ENCODE results near the gene PCSK1N. TPM values are rescaled to one million over a fixed set of nuclear protein-coding genes. Genes with fewer than 3 reads are reported as not detected.
"Not testable (repeated sequence)": the region's sequence is repeated elsewhere in the genome, so short reads cannot be mapped to it uniquely, and the experiment has no call there.

Gene PCSK1N
- total RNA-seq, 1 experiment from 2014 or later: 0.22 TPM

DNA sequence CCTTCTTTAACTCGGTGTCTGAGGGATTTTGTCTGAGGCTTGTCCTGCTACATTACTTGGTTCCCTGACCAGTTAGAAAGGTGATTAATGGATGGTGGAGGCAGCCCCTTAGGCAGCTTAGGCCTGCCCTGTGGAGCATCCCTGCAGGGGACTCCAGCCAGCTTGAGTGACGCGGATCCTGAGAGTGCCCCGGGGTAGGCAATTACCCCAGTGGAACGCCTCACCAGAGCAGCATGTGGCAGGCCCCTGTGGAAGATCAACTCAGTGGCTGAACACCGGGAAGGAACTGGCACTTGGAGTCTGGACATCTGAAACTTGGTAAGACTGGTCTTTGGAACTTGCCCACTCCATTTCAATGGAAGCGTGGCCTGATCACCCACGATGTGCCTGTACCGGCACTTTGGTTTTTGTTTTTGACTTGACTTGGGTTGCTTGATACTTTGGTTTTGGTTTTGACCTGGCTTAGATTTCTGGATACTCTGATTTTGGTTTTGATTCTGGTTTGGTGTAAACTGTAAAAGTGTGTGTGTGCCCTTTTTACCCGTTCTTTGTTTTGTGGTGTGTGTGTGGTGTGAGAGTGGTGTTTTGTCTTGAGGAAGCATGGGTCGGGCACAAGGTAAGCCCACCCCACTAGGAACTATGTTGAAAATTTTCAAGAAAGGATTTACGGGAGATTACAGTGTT lies 18.9 kb upstream of the PCSK1N start:
- DNase-seq (ENCODE audit: low read depth, low spot score); BruUV-seq (replicated peaks); H4K20me1 ChIP-seq (ENCODE audit: insufficient read depth); ATAC-seq; H3K4me2 ChIP-seq (ENCODE audit: low read length); H3K79me2 ChIP-seq (ENCODE audit: insufficient read depth, low read length); H3K27ac ChIP-seq (ENCODE audit: low read depth, low read length); intact Hi-C loops (cut with micrococcal nuclease); RAD21 ChIA-PET (ENCODE audit: low non-redundant PET in 1 of 2, low total read pairs in 2 of 2, uncharacterized antibody in 2 of 2, unreplicated experiment in 2 of 2); POLR2A ChIA-PET; H3K4me1 ChIP-seq (ENCODE audit: control insufficient read depth in 1 of 2, insufficient read depth in 2 of 2, low read length in 2 of 2); H2AFZ ChIP-seq (ENCODE audit: low read depth, low read length, poor library complexity, severe bottlenecking); H3K9me3 ChIP-seq (ENCODE audit: control insufficient read depth in 1 of 2, insufficient read depth in 1 of 2, low read depth in 1 of 2, low read length in 2 of 2); CTCF ChIA-PET; H3K4me3 ChIP-seq (replicated peaks in 1 of 2; ENCODE audit: low read depth in 1 of 2, low read length in 2 of 2); H3K9me2 ChIP-seq (ENCODE audit: insufficient read depth); H3K36me3 ChIP-seq (ENCODE audit: control insufficient read depth in 1 of 2, insufficient read depth in 2 of 2, low read length in 2 of 2); H3K9ac ChIP-seq (ENCODE audit: low read length); H3K27me3 ChIP-seq (ENCODE audit: insufficient read depth, low read length): not testable (repeated sequence)

DNA sequence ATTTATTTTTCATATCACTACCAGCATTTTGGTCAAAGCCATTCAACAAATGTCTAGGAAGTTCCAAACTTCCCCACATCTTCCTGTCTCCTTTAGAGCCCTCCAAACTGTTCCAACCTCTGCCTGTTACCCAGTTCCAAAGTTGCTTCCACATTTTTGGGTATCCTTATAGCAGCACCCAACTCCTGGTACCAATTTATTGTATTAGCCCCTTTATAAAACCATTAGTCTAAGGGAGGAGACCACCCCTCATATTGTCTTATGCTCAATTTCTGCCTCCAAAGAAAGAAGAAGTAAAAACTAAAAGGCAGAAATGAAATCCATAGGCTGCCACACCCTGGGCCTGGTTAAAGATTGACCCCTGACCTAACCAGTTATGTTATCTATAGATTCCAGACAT lies 18.1 kb upstream of the PCSK1N start:
- DNase-seq (ENCODE audit: low read depth, low spot score); H3K27me3 ChIP-seq (ENCODE audit: insufficient read depth, low read length); CTCF ChIA-PET; intact Hi-C loops (cut with micrococcal nuclease); H3K4me3 ChIP-seq (replicated peaks in 1 of 2; ENCODE audit: low read depth in 1 of 2, low read length in 2 of 2); RAD21 ChIA-PET (ENCODE audit: low non-redundant PET in 1 of 2, low total read pairs in 2 of 2, uncharacterized antibody in 2 of 2, unreplicated experiment in 2 of 2); BruUV-seq (replicated peaks); H3K9ac ChIP-seq (ENCODE audit: low read length); H3K4me1 ChIP-seq (ENCODE audit: control insufficient read depth in 1 of 2, insufficient read depth in 2 of 2, low read length in 2 of 2); H3K9me2 ChIP-seq (ENCODE audit: insufficient read depth); H3K9me3 ChIP-seq (ENCODE audit: control insufficient read depth in 1 of 2, insufficient read depth in 1 of 2, low read depth in 1 of 2, low read length in 2 of 2); H3K79me2 ChIP-seq (ENCODE audit: insufficient read depth, low read length); H3K4me2 ChIP-seq (ENCODE audit: low read length); POLR2A ChIA-PET; H3K27ac ChIP-seq (ENCODE audit: low read depth, low read length); H2AFZ ChIP-seq (ENCODE audit: low read depth, low read length, poor library complexity, severe bottlenecking); H4K20me1 ChIP-seq (ENCODE audit: insufficient read depth); H3K36me3 ChIP-seq (ENCODE audit: control insufficient read depth in 1 of 2, insufficient read depth in 2 of 2, low read length in 2 of 2); ATAC-seq: not testable (repeated sequence)

DNA sequence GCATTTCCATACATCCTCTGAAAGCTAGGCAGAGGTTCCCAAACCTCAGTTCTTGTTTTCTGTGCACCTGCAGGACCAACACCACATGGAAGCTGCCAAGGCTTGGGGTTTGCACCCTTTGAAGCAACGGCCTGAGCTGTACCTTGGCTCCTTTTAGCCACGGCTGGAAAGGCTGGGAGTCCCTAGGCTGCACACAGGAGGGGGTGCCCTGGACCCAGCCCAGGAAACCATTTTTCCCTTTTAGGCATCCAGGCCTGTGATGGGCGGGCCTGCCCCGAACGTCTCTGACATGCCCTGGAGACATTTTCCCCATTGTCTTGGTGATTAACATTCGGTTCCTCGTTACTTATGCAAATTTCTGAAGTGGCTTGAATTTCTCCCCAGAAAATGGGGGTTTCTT lies 17.4 kb upstream of the PCSK1N start:
- no peak overlapping the region for H3K27ac ChIP-seq (ENCODE audit: low read depth, low read length)
- no peaks in the 10 kb centered on the region for H3K4me1 ChIP-seq (ENCODE audit: control insufficient read depth in 1 of 2, insufficient read depth in 2 of 2, low read length in 2 of 2)
- BruUV-seq (replicated peaks): no TSS peak
- no peak overlapping the region for H3K4me3 ChIP-seq (replicated peaks in 1 of 2; ENCODE audit: low read depth in 1 of 2, low read length in 2 of 2)
- intact Hi-C loops (cut with micrococcal nuclease): no loop called here
- ChIA-PET CTCF (no interaction called here), POLR2A (no interaction called here), RAD21 (ENCODE audit: low non-redundant PET in 1 of 2, low total read pairs in 2 of 2, uncharacterized antibody in 2 of 2, unreplicated experiment in 2 of 2) (no interaction called here)
- H3K79me2 ChIP-seq (ENCODE audit: insufficient read depth, low read length): no peaks in the 10 kb centered on the region
- H2AFZ ChIP-seq (ENCODE audit: low read depth, low read length, poor library complexity, severe bottlenecking): no peak overlapping the region
- no peak overlapping the region for H3K4me2 ChIP-seq (ENCODE audit: low read length)
- H3K9me2 ChIP-seq (ENCODE audit: insufficient read depth): no peaks in the 10 kb centered on the region
- H3K36me3 ChIP-seq (ENCODE audit: control insufficient read depth in 1 of 2, insufficient read depth in 2 of 2, low read length in 2 of 2): no peaks in the 10 kb centered on the region
- no peaks in the 10 kb centered on the region for H4K20me1 ChIP-seq (ENCODE audit: insufficient read depth)
- no peak overlapping the region for H3K9ac ChIP-seq (ENCODE audit: low read length)
- DNase-seq (ENCODE audit: low read depth, low spot score) (no peak), ATAC-seq (no peak)
- no peaks in the 10 kb centered on the region for H3K27me3 ChIP-seq (ENCODE audit: insufficient read depth, low read length)
- H3K9me3 ChIP-seq (ENCODE audit: control insufficient read depth in 1 of 2, insufficient read depth in 1 of 2, low read depth in 1 of 2, low read length in 2 of 2): no peaks in the 10 kb centered on the region
- no peak for TF ChIP-seq ZNF274 (IDR thresholded peaks at IDR 0.05; ENCODE audit: low read depth, low read length)
- TF ChIP-seq, protein P1, sequence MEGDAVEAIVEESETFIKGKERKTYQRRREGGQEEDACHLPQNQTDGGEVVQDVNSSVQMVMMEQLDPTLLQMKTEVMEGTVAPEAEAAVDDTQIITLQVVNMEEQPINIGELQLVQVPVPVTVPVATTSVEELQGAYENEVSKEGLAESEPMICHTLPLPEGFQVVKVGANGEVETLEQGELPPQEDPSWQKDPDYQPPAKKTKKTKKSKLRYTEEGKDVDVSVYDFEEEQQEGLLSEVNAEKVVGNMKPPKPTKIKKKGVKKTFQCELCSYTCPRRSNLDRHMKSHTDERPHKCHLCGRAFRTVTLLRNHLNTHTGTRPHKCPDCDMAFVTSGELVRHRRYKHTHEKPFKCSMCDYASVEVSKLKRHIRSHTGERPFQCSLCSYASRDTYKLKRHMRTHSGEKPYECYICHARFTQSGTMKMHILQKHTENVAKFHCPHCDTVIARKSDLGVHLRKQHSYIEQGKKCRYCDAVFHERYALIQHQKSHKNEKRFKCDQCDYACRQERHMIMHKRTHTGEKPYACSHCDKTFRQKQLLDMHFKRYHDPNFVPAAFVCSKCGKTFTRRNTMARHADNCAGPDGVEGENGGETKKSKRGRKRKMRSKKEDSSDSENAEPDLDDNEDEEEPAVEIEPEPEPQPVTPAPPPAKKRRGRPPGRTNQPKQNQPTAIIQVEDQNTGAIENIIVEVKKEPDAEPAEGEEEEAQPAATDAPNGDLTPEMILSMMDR (IDR thresholded peaks at IDR 0.05 in 2 of 3, conservative IDR thresholded peaks at IDR 0.05 in 1 of 3; ENCODE audit: borderline replicate concordance in 1 of 3, insufficient read depth in 1 of 3, low read depth in 2 of 3, low read length in 2 of 3): no peak
- no peak for TF ChIP-seq EGR1 (IDR thresholded peaks at IDR 0.05; ENCODE audit: low read depth)
- TF ChIP-seq, protein P2, sequence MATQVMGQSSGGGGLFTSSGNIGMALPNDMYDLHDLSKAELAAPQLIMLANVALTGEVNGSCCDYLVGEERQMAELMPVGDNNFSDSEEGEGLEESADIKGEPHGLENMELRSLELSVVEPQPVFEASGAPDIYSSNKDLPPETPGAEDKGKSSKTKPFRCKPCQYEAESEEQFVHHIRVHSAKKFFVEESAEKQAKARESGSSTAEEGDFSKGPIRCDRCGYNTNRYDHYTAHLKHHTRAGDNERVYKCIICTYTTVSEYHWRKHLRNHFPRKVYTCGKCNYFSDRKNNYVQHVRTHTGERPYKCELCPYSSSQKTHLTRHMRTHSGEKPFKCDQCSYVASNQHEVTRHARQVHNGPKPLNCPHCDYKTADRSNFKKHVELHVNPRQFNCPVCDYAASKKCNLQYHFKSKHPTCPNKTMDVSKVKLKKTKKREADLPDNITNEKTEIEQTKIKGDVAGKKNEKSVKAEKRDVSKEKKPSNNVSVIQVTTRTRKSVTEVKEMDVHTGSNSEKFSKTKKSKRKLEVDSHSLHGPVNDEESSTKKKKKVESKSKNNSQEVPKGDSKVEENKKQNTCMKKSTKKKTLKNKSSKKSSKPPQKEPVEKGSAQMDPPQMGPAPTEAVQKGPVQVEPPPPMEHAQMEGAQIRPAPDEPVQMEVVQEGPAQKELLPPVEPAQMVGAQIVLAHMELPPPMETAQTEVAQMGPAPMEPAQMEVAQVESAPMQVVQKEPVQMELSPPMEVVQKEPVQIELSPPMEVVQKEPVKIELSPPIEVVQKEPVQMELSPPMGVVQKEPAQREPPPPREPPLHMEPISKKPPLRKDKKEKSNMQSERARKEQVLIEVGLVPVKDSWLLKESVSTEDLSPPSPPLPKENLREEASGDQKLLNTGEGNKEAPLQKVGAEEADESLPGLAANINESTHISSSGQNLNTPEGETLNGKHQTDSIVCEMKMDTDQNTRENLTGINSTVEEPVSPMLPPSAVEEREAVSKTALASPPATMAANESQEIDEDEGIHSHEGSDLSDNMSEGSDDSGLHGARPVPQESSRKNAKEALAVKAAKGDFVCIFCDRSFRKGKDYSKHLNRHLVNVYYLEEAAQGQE (IDR thresholded peaks at IDR 0.05; ENCODE audit: low read depth): no peak
- TF ChIP-seq EZH2phosphoT487 (IDR thresholded peaks at IDR 0.05; ENCODE audit: borderline replicate concordance): no peak
- no peak for TF ChIP-seq ELF1 (IDR thresholded peaks at IDR 0.05; ENCODE audit: borderline replicate concordance, low read depth)
- TF ChIP-seq POLR2A (IDR thresholded peaks at IDR 0.05; ENCODE audit: borderline replicate concordance, extremely low read depth, insufficient read depth, insufficient read length): no peak
- TF ChIP-seq FOSL1 (IDR thresholded peaks at IDR 0.05; ENCODE audit: low read depth): no peak

Measured in HCT116 (cell line).